GM23248 (cell line): ENCODE data around the gene STIM1. TPM values are rescaled to one million over a fixed set of nuclear protein-coding genes. Genes with fewer than 3 reads are reported as not detected.

ENCODE experiments used
- DNase-seq: peaks from one replicate; pipeline ENCODE4 v3.0.0-alpha.2; 2015
- H2AFZ ChIP-seq: fragments of 200-600 bp; sonication (generic); 2 replicates; pipeline ENCODE4 v1.6.1; 2016; ENCODE audit warnings: antibody characterized with exemption
- H3F3A ChIP-seq: fragments of 200-600 bp; sonication (generic); 2 replicates; pipeline ENCODE4 v1.6.1; 2016; ENCODE audit warnings: mild to moderate bottlenecking, antibody characterized with exemption, mixed run types; ENCODE audit not compliant: insufficient read depth
- H3K27ac ChIP-seq: fragments of 200-600 bp; sonication (generic); 2 replicates; pipeline ENCODE4 v1.5.1; 2016; ENCODE audit warnings: mild to moderate bottlenecking
- H3K27me3 ChIP-seq: fragments of 200-600 bp; sonication (generic); replicated peaks from 2 replicates; pipeline ENCODE4 v1.6.1; 2016; ENCODE audit warnings: mild to moderate bottlenecking; ENCODE audit not compliant: insufficient read depth
- H3K36me3 ChIP-seq: fragments of 200-600 bp; sonication (generic); 2 replicates; pipeline ENCODE4 v1.6.1; 2016; ENCODE audit warnings: low read depth, mild to moderate bottlenecking
- H3K4me1 ChIP-seq: fragments of 200-600 bp; sonication (generic); 2 replicates; pipeline ENCODE4 v1.6.1; 2016; ENCODE audit warnings: mild to moderate bottlenecking; ENCODE audit not compliant: insufficient read depth
- H3K4me2 ChIP-seq: fragments of 200-600 bp; sonication (generic); one replicate; pipeline ENCODE4 v1.6.1; 2016; ENCODE audit warnings: mild to moderate bottlenecking; ENCODE audit not compliant: unreplicated experiment
- H3K4me3 ChIP-seq: fragments of 200-600 bp; sonication (generic); 2 replicates; pipeline ENCODE4 v1.5.1; 2016; ENCODE audit warnings: mild to moderate bottlenecking
- H3K79me2 ChIP-seq: fragments of 200-600 bp; sonication (generic); 2 replicates; pipeline ENCODE4 v1.6.1; 2016; ENCODE audit warnings: mild to moderate bottlenecking; ENCODE audit not compliant: insufficient read depth
- H3K9ac ChIP-seq: fragments of 200-600 bp; sonication (generic); 2 replicates; pipeline ENCODE4 v1.6.1; 2016; ENCODE audit warnings: mild to moderate bottlenecking
- H3K9me2 ChIP-seq: fragments of 200-600 bp; sonication (generic); 2 replicates; pipeline ENCODE4 v1.6.1; 2016; ENCODE audit warnings: mixed run types, mild to moderate bottlenecking, moderate library complexity; ENCODE audit not compliant: insufficient read depth
- H3K9me3 ChIP-seq: fragments of 200-600 bp; sonication (generic); one replicate; pipeline ENCODE4 v1.6.1; 2017; ENCODE audit warnings: low read depth
- H4K20me1 ChIP-seq: fragments of 200-600 bp; sonication (generic); 2 replicates; pipeline ENCODE4 v1.6.0; 2016; ENCODE audit not compliant: insufficient read depth
- EZH2 ChIP-seq: fragments of 200-600 bp; sonication (generic); IDR thresholded peaks from 2 replicates; pipeline ENCODE4 v1.6.1; 2018; ENCODE audit warnings: antibody characterized with exemption, mild to moderate bottlenecking; ENCODE audit not compliant: insufficient read depth, poor library complexity, severe bottlenecking
- EZH2phosphoT487 ChIP-seq: fragments of 200-600 bp; sonication (generic); IDR thresholded peaks from 2 replicates; pipeline ENCODE4 v1.6.1; 2018; ENCODE audit warnings: antibody characterized with exemption, moderate library complexity, mild to moderate bottlenecking, low read depth; ENCODE audit not compliant: insufficient read depth
- WGBS, 2 experiments: methylation state at CpG; one replicate each; pipeline ENCODE4 v1.1.6; 2015 to 2017; ENCODE audit warnings: low lambda C conversion rate in 2 of 2, low coverage in 1 of 2; ENCODE audit errors: missing lambda C conversion rate in 2 of 2; 5-methylcytosine and 5-hydroxymethylcytosine counted together
- in situ Hi-C: fragments of 300-500 bp; cut with MboI; formaldehyde crosslinking; loops from 2 replicates; pipeline ENCODE4 v1.15.0; 2020
- polyA plus RNA-seq: library from polyadenylated mRNA; unstranded; fragments of >200 nt; fragmentation: Nextera tagmentation; extraction: Ambion mirVana; gene quantifications from 2 replicates; pipeline ENCODE4 v1.2.1, GENCODE V29; 2016
- total RNA-seq: library from RNA; depleted of rRNA; stranded (reverse); fragments of >200 nt; shearing (Covaris generic); gene quantifications from 2 replicates; pipeline ENCODE4 v1.2.3, GENCODE V29; 2014

The STIM1 gene
- total and polyA plus RNA-seq, 2 experiments from 2014 or later = 22.3 to 24.6 TPM

GRCh38 chr11:4098026-4098621 is 242.7 kb downstream of the STIM1 start:
- Histone ChIP-seq H3K27me3 (no peaks in the 10 kb centered on the region), H3K9ac (no peak overlapping the region), H3K9me3 (no peaks in the 10 kb centered on the region), H3K9me2 (no peaks in the 10 kb centered on the region), H3K36me3 (peaks cover 6% of the 10 kb centered on the region; the same call in 1 of the 2 replicates), H3F3A (peaks cover 5% of the 10 kb centered on the region; the same call in 1 of the 2 replicates), H3K4me3 (no peak overlapping the region), H3K79me2 (peaks cover 80% of the 10 kb centered on the region), H3K4me1 (peaks cover 17% of the 10 kb centered on the region), H4K20me1 (no peaks in the 10 kb centered on the region), H2AFZ (no peak overlapping the region), H3K27ac (no peak overlapping the region), H3K4me2 (no peak overlapping the region)
- no peak for TF ChIP-seq EZH2
- TF ChIP-seq EZH2phosphoT487 = no peak
- 61 to 63% methylated on average over 4 of the region's 4 CpGs for WGBS, 2 experiments
- in situ Hi-C loops = no loop called here
- no peak for DNase-seq

GRCh38 chr11:4102711-4103110 is 247.2 kb downstream of the STIM1 start:
- in situ Hi-C loops = no loop called here
- TF ChIP-seq EZH2 (no peak), EZH2phosphoT487 (no peak)
- no peaks in the 10 kb centered on the region for H3K9me2 ChIP-seq
- H3K79me2 ChIP-seq = peaks cover 74% of the 10 kb centered on the region
- H3K9ac ChIP-seq = no peak overlapping the region
- H2AFZ ChIP-seq = no peak overlapping the region
- WGBS, 2 experiments = 86 to 89% methylated on average over 4 of the region's 4 CpGs
- peaks cover 1% of the 10 kb centered on the region; the same call in 1 of the 2 replicates for H3K4me1 ChIP-seq
- no peaks in the 10 kb centered on the region for H3F3A ChIP-seq
- H3K27ac ChIP-seq = no peak overlapping the region
- H3K36me3 ChIP-seq = peaks cover 34% of the 10 kb centered on the region; the same call in 1 of the 2 replicates
- H3K4me2 ChIP-seq = no peak overlapping the region
- no peak overlapping the region for H3K4me3 ChIP-seq
- H4K20me1 ChIP-seq = no peaks in the 10 kb centered on the region
- no peaks in the 10 kb centered on the region for H3K9me3 ChIP-seq
- DNase-seq = no peak
- no peaks in the 10 kb centered on the region for H3K27me3 ChIP-seq

GRCh38 chr11:4103269-4103668 is 247.8 kb downstream of the STIM1 start:
- Histone ChIP-seq H3K27me3 (no peaks in the 10 kb centered on the region), H3K4me1 (no peaks in the 10 kb centered on the region), H3K9me3 (no peaks in the 10 kb centered on the region), H2AFZ (no peak overlapping the region), H3K79me2 (peaks cover 69% of the 10 kb centered on the region), H3K4me3 (no peak overlapping the region), H4K20me1 (no peaks in the 10 kb centered on the region), H3K36me3 (peaks cover 38% of the 10 kb centered on the region; the same call in 1 of the 2 replicates), H3K9me2 (no peaks in the 10 kb centered on the region), H3K27ac (no peak overlapping the region), H3K4me2 (no peak overlapping the region), H3K9ac (no peak overlapping the region), H3F3A (no peaks in the 10 kb centered on the region)
- TF ChIP-seq EZH2 (no peak), EZH2phosphoT487 (no peak)
- DNase-seq = no peak
- WGBS, 2 experiments = 96 to 100% methylated on average over 2 of the region's 2 CpGs
- in situ Hi-C loops = no loop called here

GRCh38 chr11:4105916-4106315 is 250.5 kb downstream of the STIM1 start:
- H3K9me3 ChIP-seq = no peaks in the 10 kb centered on the region
- H4K20me1 ChIP-seq = no peaks in the 10 kb centered on the region
- H3K27me3 ChIP-seq = no peaks in the 10 kb centered on the region
- 97 to 100% methylated on average over 1 of the region's 1 CpG for WGBS, 2 experiments
- DNase-seq = no peak
- no peaks in the 10 kb centered on the region for H3K9me2 ChIP-seq
- no peaks in the 10 kb centered on the region for H3K4me1 ChIP-seq
- TF ChIP-seq EZH2 (no peak), EZH2phosphoT487 (no peak)
- H3K4me2 ChIP-seq = no peak overlapping the region
- in situ Hi-C loops = no loop called here
- no peak overlapping the region for H3K9ac ChIP-seq
- no peak overlapping the region for H2AFZ ChIP-seq
- peaks cover 46% of the 10 kb centered on the region for H3K36me3 ChIP-seq
- no peak overlapping the region for H3K27ac ChIP-seq
- H3K79me2 ChIP-seq = peaks cover 42% of the 10 kb centered on the region
- H3K4me3 ChIP-seq = no peak overlapping the region
- H3F3A ChIP-seq = no peaks in the 10 kb centered on the region

DNA sequence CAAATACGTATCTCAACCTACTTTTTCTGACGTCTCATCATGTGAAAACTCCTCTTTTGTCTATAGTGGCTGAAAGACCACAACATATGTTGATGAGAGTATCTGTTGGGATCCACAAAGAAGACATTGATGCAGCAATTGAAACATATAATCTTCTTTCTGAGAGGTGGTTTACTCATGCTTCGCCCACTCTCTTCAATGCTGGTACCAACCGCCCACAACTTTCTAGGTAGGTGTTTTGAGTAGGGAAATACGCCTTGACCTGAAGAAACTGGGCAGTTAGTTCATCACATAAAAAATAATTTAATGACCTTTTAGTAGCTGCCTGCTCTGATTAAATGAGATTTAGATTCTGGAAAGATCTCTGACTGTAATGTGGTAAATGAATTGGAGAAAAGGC is 256.4 kb downstream of the STIM1 start:
- WGBS, 2 experiments = 80% methylated on average over 5 of the region's 5 CpGs
- in situ Hi-C loops = no loop called here
- DNase-seq = no peak
- Histone ChIP-seq H3K4me2 (no peak overlapping the region), H3K36me3 (peaks cover 36% of the 10 kb centered on the region), H3K4me3 (no peak overlapping the region), H3K9me2 (no peaks in the 10 kb centered on the region), H3K9ac (no peak overlapping the region), H3F3A (peaks cover 8% of the 10 kb centered on the region), H3K9me3 (no peaks in the 10 kb centered on the region), H3K27ac (no peak overlapping the region), H2AFZ (no peak overlapping the region), H3K4me1 (peaks cover 2% of the 10 kb centered on the region; the same call in 1 of the 2 replicates), H4K20me1 (no peaks in the 10 kb centered on the region), H3K27me3 (no peaks in the 10 kb centered on the region), H3K79me2 (no peaks in the 10 kb centered on the region)
- TF ChIP-seq EZH2phosphoT487 = no peak
